ENCODE results near the gene CEP250.

DNA sequence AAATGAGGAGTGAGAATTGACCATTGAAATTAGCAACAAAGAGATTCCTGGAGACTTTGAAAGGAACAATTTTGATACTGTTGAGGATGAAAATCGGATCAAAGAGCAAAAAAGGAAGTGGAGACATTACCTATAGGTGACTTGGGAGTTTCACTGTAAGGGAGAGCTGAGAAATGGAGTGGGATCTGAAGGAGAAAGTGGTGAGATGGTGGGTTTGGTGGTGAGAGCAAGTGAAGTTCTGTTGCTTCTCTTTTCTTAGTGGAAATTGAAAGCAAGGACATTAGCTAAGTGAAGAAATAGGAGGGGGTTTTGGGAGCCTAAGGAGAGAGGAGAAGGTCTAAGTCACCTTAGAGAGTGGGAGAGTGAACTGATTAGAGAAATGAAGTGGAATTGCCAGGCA, 90.7 kb downstream of the CEP250 start:
- no peak for TF ChIP-seq TAF1 (IDR thresholded peaks at IDR 0.05; ENCODE audit: borderline replicate concordance, low read depth, low read length)
- no peak for TF ChIP-seq POLR2A (IDR thresholded peaks at IDR 0.05; ENCODE audit: low read depth, low read length)
- TF ChIP-seq POLR2AphosphoS5 (IDR thresholded peaks at IDR 0.05; ENCODE audit: low read depth, low read length) = no peak
